HUES64 (cell line): Measurements from ENCODE around the gene ZRANB3. TPM values are rescaled to one million over a fixed set of nuclear protein-coding genes. Genes with fewer than 3 reads are reported as not detected.
A peak's percentile ranks its signal among the peaks of the same experiment; 100 is the strongest.

Source experiments
- H3K27ac ChIP-seq: 2 replicates; pipeline ENCODE4 v1.7.0; 2013; ENCODE audit warnings: low read depth, low read length, inconsistent platforms
- H3K27me3 ChIP-seq: 2 replicates; pipeline ENCODE4 v1.6.1; 2013; ENCODE audit warnings: mild to moderate bottlenecking, low read length; ENCODE audit not compliant: insufficient read depth
- H3K36me3 ChIP-seq: 2 replicates; pipeline ENCODE4 v1.6.1; 2013; ENCODE audit warnings: mild to moderate bottlenecking, low read length; ENCODE audit not compliant: insufficient read depth
- H3K4me1 ChIP-seq: 2 replicates; pipeline ENCODE4 v1.6.1; 2013; ENCODE audit warnings: mild to moderate bottlenecking, low read length, moderate library complexity; ENCODE audit not compliant: insufficient read depth
- H3K4me3 ChIP-seq: 2 replicates; pipeline ENCODE4 v1.5.1; 2013; ENCODE audit warnings: mild to moderate bottlenecking, low read length, moderate library complexity
- H3K9ac ChIP-seq: 2 replicates; pipeline ENCODE4 v1.6.1; 2013; ENCODE audit warnings: mild to moderate bottlenecking, low read depth, low read length
- H3K9me3 ChIP-seq: 2 replicates; pipeline ENCODE4 v1.6.1; 2013; ENCODE audit warnings: low read depth, low read length; ENCODE audit not compliant: insufficient read depth
- WGBS: fragments of 150-250, 120-280 bp; methylation state at CpG from one replicate; pipeline ENCODE4 v1.1.7; 2013; ENCODE audit warnings: missing lambda C conversion rate; 5-methylcytosine and 5-hydroxymethylcytosine counted together
- polyA plus RNA-seq, 2 experiments: library from polyadenylated mRNA; stranded (reverse); fragments of 50-300 nt; gene quantifications; one replicate each; pipeline ENCODE4 v1.2.3, GENCODE V29; 2013

ZRANB3 gene
- 9.3 TPM for polyA plus RNA-seq (2013, experiment 1 of 2)
- 12.0 TPM for polyA plus RNA-seq (2013, experiment 2 of 2)

- Histone ChIP-seq H3K9me3 (no peaks in the 10 kb centered on the region), H3K27ac (peak within 1 kb of the TSS; percentile 93), H3K36me3 (peaks cover 9% of the 10 kb centered on the region), H3K4me1 (peaks cover 6% of the 10 kb centered on the region), H3K4me3 (peak within 1 kb of the TSS; percentile 73), H3K9ac (peak within 1 kb of the TSS; percentile 89), H3K27me3 (no peaks in the 10 kb centered on the region)
- WGBS = under 1% methylated on average over 44 of the region's 46 CpGs
These were observed at the start of gene ZRANB3 for GRCh38 chr2:135530313-135531230. Gene ZRANB3, minus strand, starts transcription at chr2:135531218.

DNA sequence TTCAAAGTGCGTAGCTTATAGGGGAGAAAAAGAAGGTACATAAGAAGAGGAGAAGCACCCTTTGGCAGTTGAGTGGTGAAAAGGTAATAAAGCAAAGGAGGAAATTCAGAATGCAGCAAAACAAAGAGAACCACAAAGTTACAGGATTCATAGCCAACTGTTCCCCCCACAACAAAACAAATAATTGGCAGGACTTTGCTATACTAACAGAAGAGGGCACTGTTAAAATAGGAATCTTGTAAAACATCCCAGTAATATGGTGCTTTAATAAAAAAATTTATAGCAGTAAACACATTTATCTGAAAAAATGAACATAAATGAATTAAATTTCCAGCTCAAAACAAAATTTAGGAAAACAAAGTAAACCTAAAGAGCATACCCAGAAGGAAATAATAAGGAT, 42.6 kb upstream of the ZRANB3 start:
- Histone ChIP-seq H3K36me3 (peaks cover 20% of the 10 kb centered on the region), H3K4me1 (no peaks in the 10 kb centered on the region), H3K9me3 (no peaks in the 10 kb centered on the region), H3K27me3 (no peaks in the 10 kb centered on the region), H3K9ac (no peak overlapping the region), H3K4me3 (no peak overlapping the region), H3K27ac (no peak overlapping the region)
- WGBS = 92% methylated on average over 1 of the region's 1 CpG

DNA sequence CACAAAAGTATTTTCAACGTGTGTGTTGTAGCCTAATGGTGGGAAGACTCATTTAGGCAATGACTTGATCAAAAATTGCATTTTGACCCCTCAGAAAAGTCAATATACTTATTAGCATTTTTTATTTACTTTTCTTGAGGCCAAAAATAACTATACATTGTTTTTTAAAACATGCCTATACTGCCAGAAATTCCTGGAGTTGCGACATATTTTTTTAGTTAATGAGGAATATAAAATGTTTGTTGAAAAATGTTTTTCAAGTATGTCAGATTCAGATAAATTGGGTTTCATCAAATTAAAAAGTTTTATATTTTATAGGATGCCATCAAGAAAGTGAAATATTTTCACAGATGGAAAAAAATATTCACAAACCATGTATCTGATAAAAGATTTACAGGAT, 39.9 kb upstream of the ZRANB3 start:
- H3K36me3 ChIP-seq = peaks cover 23% of the 10 kb centered on the region
- H3K9me3 ChIP-seq = no peaks in the 10 kb centered on the region
- H3K4me3 ChIP-seq = no peak overlapping the region
- no peaks in the 10 kb centered on the region for H3K27me3 ChIP-seq
- 95% methylated on average over 2 of the region's 2 CpGs for WGBS
- H3K9ac ChIP-seq = no peak overlapping the region
- H3K4me1 ChIP-seq = no peaks in the 10 kb centered on the region
- H3K27ac ChIP-seq = no peak overlapping the region

DNA sequence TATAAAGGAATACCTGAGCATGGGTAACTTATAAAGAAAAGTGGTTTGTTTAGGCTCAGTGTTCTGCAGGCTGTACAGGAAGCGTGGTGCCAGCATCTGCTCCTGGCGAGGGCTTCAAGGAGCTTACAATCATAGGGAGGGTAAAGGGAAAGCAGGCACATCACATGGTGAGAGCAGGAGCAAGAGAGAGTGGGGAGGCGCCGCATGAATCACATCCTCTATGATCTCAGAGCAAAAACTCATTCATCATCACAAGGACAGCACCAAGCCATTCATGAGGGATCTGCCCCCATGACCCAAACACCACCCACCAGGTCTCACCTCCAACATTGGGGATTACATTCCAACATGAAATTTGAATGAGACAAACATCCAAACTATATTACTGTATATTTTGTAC, 32.8 kb upstream of the ZRANB3 start:
- WGBS = 97% methylated on average over 4 of the region's 4 CpGs
- H3K36me3 ChIP-seq = peaks cover 7% of the 10 kb centered on the region; the same call in 1 of the 2 replicates

DNA sequence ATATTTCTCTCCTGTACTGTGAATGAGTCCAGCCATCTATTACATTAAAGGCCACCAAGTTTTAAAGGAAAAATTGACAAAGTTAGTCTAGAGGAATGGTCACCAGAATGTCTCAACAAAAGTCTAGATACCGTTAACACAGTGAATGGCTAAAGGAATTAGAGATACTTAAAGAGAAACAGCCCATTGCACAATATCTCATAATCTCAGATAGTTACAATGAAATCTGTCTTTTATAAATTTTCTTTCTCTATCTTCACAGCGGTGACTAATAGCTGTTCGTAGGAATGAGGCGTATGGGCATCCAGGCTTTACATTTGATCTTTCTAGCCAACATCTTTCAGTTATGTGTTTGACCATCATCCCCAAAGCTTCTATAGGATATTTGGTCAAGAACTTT, 30.9 kb upstream of the ZRANB3 start:
- WGBS = 98% methylated on average over 4 of the region's 4 CpGs
- Histone ChIP-seq H3K4me1 (peaks cover 5% of the 10 kb centered on the region; the same call in 1 of the 2 replicates), H3K27me3 (no peaks in the 10 kb centered on the region), H3K4me3 (no peak overlapping the region), H3K9me3 (no peaks in the 10 kb centered on the region), H3K9ac (no peak overlapping the region), H3K36me3 (peaks cover 4% of the 10 kb centered on the region; the same call in 1 of the 2 replicates), H3K27ac (no peak overlapping the region)

More for the DNA sequence above, 32.8 kb upstream of the ZRANB3 start:
- H3K4me1 ChIP-seq = no peaks in the 10 kb centered on the region
- no peaks in the 10 kb centered on the region for H3K27me3 ChIP-seq
- no peaks in the 10 kb centered on the region for H3K9me3 ChIP-seq
- H3K27ac ChIP-seq = no peak overlapping the region
- no peak overlapping the region for H3K9ac ChIP-seq
- no peak overlapping the region for H3K4me3 ChIP-seq

- Histone ChIP-seq H3K4me1 (peaks cover 5% of the 10 kb centered on the region; the same call in 1 of the 2 replicates), H3K27ac (no peak overlapping the region), H3K9me3 (no peaks in the 10 kb centered on the region), H3K9ac (no peak overlapping the region), H3K36me3 (peaks cover 4% of the 10 kb centered on the region; the same call in 1 of the 2 replicates), H3K27me3 (no peaks in the 10 kb centered on the region), H3K4me3 (no peak overlapping the region)
- 96% methylated on average over 1 of the region's 1 CpG for WGBS
These were observed 26.5 kb upstream of the ZRANB3 start for GRCh38 chr2:135557530-135557929.

DNA sequence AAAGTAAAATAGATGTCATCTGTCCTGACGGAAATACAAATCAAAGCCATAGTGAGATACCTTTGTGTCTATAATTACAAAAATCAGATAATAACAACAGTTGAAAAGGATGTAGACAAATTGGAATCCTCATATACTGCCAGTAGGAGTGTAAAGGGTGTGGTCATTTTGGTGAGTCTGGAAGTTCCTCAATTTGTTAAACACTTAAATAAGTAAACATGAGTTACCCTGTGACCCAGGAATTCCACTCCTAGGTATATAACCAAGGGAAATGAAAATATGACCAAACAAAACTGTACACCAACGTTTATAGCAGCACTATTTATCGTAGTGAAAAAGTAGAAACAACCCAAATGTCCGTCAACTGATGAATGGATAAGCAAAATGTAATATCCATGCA, 24.3 kb upstream of the ZRANB3 start:
- Histone ChIP-seq H3K9ac (no peak overlapping the region), H3K36me3 (peaks cover 4% of the 10 kb centered on the region; the same call in 1 of the 2 replicates), H3K4me1 (peaks cover 6% of the 10 kb centered on the region; the same call in 1 of the 2 replicates), H3K27ac (no peak overlapping the region), H3K27me3 (no peaks in the 10 kb centered on the region), H3K4me3 (no peak overlapping the region), H3K9me3 (no peaks in the 10 kb centered on the region)
- WGBS = 97% methylated on average over 3 of the region's 4 CpGs

DNA sequence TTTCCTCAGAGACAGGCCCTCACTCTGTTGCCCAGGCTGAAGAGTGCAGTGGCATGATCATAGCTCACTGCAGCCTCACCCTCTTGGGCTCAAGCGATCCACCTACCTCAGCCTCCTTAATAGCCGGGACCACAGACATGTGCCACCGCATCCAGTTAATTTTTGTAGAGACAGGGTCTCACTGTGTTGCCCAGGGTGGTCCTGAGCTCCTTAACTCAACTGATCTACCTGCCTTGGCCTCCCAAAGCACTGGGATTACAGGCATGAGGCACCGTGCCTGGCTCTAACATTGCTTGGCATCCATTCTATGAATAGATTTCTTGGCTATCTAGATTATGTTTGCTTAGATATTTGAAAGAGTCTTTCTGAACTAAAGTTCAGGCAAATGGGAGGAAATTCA, 21.9 kb upstream of the ZRANB3 start:
- Histone ChIP-seq H3K36me3 (no peaks in the 10 kb centered on the region), H3K4me3 (no peak overlapping the region), H3K9ac (no peak overlapping the region), H3K27me3 (no peaks in the 10 kb centered on the region), H3K4me1 (peaks cover 10% of the 10 kb centered on the region), H3K9me3 (no peaks in the 10 kb centered on the region), H3K27ac (no peak overlapping the region)
- WGBS = 97% methylated on average over 4 of the region's 4 CpGs

DNA sequence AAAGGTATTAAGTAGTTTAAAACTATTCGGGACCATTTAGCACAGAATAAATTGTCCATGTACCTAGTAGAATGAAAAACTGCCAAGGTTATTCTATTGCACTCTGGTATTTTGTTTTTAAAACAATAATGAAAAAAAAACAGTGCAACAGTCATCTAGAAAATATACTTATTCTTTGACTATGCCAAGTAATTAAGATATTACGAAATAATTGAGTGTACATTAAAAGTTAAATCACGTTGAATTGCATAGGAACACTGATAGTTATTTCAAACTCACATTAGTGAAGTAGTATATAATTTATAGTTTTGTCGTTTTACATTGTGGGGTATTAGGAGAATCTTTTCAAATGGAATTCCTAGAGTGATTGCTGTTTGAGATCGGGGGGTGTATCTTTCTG, 20.3 kb upstream of the ZRANB3 start:
- Histone ChIP-seq H3K36me3 (no peaks in the 10 kb centered on the region), H3K4me1 (peaks cover 10% of the 10 kb centered on the region), H3K9me3 (no peaks in the 10 kb centered on the region), H3K27ac (no peak overlapping the region), H3K9ac (no peak overlapping the region), H3K4me3 (no peak overlapping the region), H3K27me3 (no peaks in the 10 kb centered on the region)
- 88% methylated on average over 2 of the region's 5 CpGs for WGBS

- Histone ChIP-seq H3K27me3 (no peaks in the 10 kb centered on the region), H3K9ac (no peak overlapping the region), H3K4me1 (peaks cover 10% of the 10 kb centered on the region), H3K9me3 (no peaks in the 10 kb centered on the region), H3K36me3 (no peaks in the 10 kb centered on the region), H3K27ac (no peak overlapping the region), H3K4me3 (no peak overlapping the region)
- whole genome bisulfite sequencing = 79% methylated on average over 2 of the region's 3 CpGs
These were observed 16.3 kb upstream of the ZRANB3 start for GRCh38 chr2:135547311-135547710.

DNA sequence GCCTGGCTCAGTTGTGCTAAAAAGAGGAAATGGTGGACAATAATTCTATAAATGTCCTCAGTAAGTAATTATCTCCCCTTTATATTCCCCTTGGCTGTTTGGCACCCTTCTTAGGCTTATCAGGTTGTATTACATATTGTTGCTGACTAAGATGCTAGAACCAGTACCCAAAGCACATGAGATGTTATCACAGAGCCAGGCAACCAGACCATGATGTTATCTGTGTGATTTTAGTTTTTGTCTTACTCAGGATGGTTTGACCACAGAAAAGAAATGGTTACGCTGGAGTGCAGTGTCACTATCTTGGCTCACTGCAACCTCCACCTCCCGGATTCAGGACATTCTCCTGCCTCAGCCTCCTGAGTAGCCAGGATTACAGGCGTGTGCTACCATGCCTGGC, 15.4 kb upstream of the ZRANB3 start:
- Histone ChIP-seq H3K27me3 (no peaks in the 10 kb centered on the region), H3K4me1 (peaks cover 10% of the 10 kb centered on the region), H3K9ac (no peak overlapping the region), H3K36me3 (no peaks in the 10 kb centered on the region), H3K4me3 (no peak overlapping the region), H3K27ac (no peak overlapping the region), H3K9me3 (no peaks in the 10 kb centered on the region)
- WGBS = 96% methylated on average over 3 of the region's 3 CpGs
